SK-N-SH treated with all-trans-retinoic acid at 6 μM for 48 hours (cell line): Measurements from ENCODE around the gene MYO1F.

Source experiments
- ATAC-seq: fragments of 200-7000 bp; cut with Tn5 transposase; 3 replicates; pipeline ENCODE4 v1.9.1; 2020; ENCODE audit warnings: mild to moderate bottlenecking, moderate library complexity
- ARNTL ChIP-seq: fragments of 450-650 bp; formaldehyde crosslinking; IDR thresholded peaks from 2 replicates; pipeline ENCODE4 v1.5.0; 2020; ENCODE audit warnings: low read depth, mild to moderate bottlenecking, moderate library complexity, borderline replicate concordance
- BACH2 ChIP-seq: fragments of 250-450 bp; sonication (Bioruptor Pico); IDR thresholded peaks from 2 replicates; pipeline ENCODE4 v1.9.0; 2021; ENCODE audit warnings: mild to moderate bottlenecking, borderline replicate concordance
- CREB5 ChIP-seq: fragments of 250-450 bp; sonication (Bioruptor Pico); IDR thresholded peaks from 2 replicates; pipeline ENCODE4 v1.5.1; 2020; ENCODE audit warnings: low read depth, mild to moderate bottlenecking, moderate library complexity
- CSDC2 ChIP-seq: fragments of 250-450 bp; sonication (Bioruptor Pico); IDR thresholded peaks from 2 replicates; pipeline ENCODE4 v1.5.0; 2020; ENCODE audit warnings: mild to moderate bottlenecking, moderate library complexity
- CSRNP3 ChIP-seq: fragments of 250-450 bp; sonication (Bioruptor Pico); IDR thresholded peaks from 2 replicates; pipeline ENCODE4 v1.5.1; 2021; ENCODE audit warnings: mild to moderate bottlenecking, moderate library complexity
- ESRRG ChIP-seq: fragments of 250-450 bp; sonication (Bioruptor Pico); IDR thresholded peaks from 2 replicates; pipeline ENCODE4 v1.6.1; 2021; ENCODE audit warnings: mild to moderate bottlenecking
- GLIS3 ChIP-seq: fragments of 250-450 bp; sonication (Bioruptor Pico); IDR thresholded peaks from 2 replicates; pipeline ENCODE4 v1.5.0; 2020; ENCODE audit warnings: mild to moderate bottlenecking, moderate library complexity
- ISL1 ChIP-seq: fragments of 250-450 bp; sonication (Bioruptor Pico); IDR thresholded peaks from 2 replicates; pipeline ENCODE4 v2.1.2; 2022; ENCODE audit warnings: mild to moderate bottlenecking, moderate library complexity
- OSR1 ChIP-seq: fragments of 250-450 bp; sonication (Bioruptor Pico); IDR thresholded peaks from 2 replicates; pipeline ENCODE4 v1.8.0; 2022; ENCODE audit warnings: moderate library complexity, mild to moderate bottlenecking, inconsistent platforms
- PATZ1 ChIP-seq: fragments of 250-450 bp; sonication (Bioruptor Pico); IDR thresholded peaks from 2 replicates; pipeline ENCODE4 v1.8.0; 2020; ENCODE audit warnings: mild to moderate bottlenecking, moderate library complexity, borderline replicate concordance
- POU6F1 ChIP-seq: fragments of 250-450 bp; sonication (Bioruptor Pico); IDR thresholded peaks from 2 replicates; pipeline ENCODE4 v1.8.0; 2021; ENCODE audit warnings: low read depth, mild to moderate bottlenecking, moderate library complexity, borderline replicate concordance
- PPARA ChIP-seq: fragments of 250-450 bp; sonication (Bioruptor Pico); IDR thresholded peaks from 2 replicates; pipeline ENCODE4 v1.5.0; 2020; ENCODE audit warnings: mild to moderate bottlenecking, borderline replicate concordance
- RARB ChIP-seq: fragments of 250-450 bp; sonication (Bioruptor Pico); IDR thresholded peaks from 2 replicates; pipeline ENCODE4 v1.8.0; 2021; ENCODE audit warnings: mild to moderate bottlenecking, moderate library complexity
- SNAI2 ChIP-seq: fragments of 250-450 bp; sonication (Bioruptor Pico); IDR thresholded peaks from 2 replicates; pipeline ENCODE4 v1.5.0; 2020; ENCODE audit warnings: mild to moderate bottlenecking, moderate library complexity
- TCF4 ChIP-seq: fragments of 250-450 bp; sonication (Bioruptor Pico); IDR thresholded peaks from 2 replicates; pipeline ENCODE4 v1.8.0; 2021; ENCODE audit warnings: mild to moderate bottlenecking, moderate library complexity, borderline replicate concordance
- TOX ChIP-seq: fragments of 250-450 bp; sonication (Bioruptor Pico); IDR thresholded peaks from 2 replicates; pipeline ENCODE4 v1.8.0; 2021; ENCODE audit warnings: mild to moderate bottlenecking, moderate library complexity, borderline replicate concordance
- TSHZ2 ChIP-seq: fragments of 250-450 bp; sonication (Bioruptor Pico); IDR thresholded peaks from 2 replicates; pipeline ENCODE4 v1.5.0; 2020; ENCODE audit warnings: mild to moderate bottlenecking, moderate library complexity
- ZC3H10 ChIP-seq: fragments of 250-450 bp; sonication (Bioruptor Pico); IDR thresholded peaks from 2 replicates; pipeline ENCODE4 v1.5.1; 2021; ENCODE audit warnings: mild to moderate bottlenecking, moderate library complexity
- ZFP3 ChIP-seq: fragments of 250-450 bp; sonication (Bioruptor Pico); IDR thresholded peaks from 2 replicates; pipeline ENCODE4 v1.5.0; 2020; ENCODE audit warnings: mild to moderate bottlenecking, moderate library complexity
- ZFP30 ChIP-seq: fragments of 450-650 bp; formaldehyde crosslinking; IDR thresholded peaks from 2 replicates; pipeline ENCODE4 v1.5.0; 2022; ENCODE audit warnings: mild to moderate bottlenecking, moderate library complexity
- ZNF565 ChIP-seq: fragments of 450-650 bp; formaldehyde crosslinking; conservative IDR thresholded peaks from 2 replicates; pipeline ENCODE4 v1.5.0; 2020; ENCODE audit warnings: low read depth, mild to moderate bottlenecking, moderate library complexity
- ZNF70 ChIP-seq: fragments of 450-650 bp; formaldehyde crosslinking; IDR thresholded peaks from 2 replicates; pipeline ENCODE4 v1.5.0; 2020; ENCODE audit warnings: mild to moderate bottlenecking, moderate library complexity
- ZNF8 ChIP-seq: fragments of 450-650 bp; formaldehyde crosslinking; IDR thresholded peaks from 2 replicates; pipeline ENCODE4 v1.5.0; 2020; ENCODE audit warnings: mild to moderate bottlenecking, moderate library complexity

Gene MYO1F

GRCh38 chr19:8584965-8585893 is 8.0 kb upstream of the MYO1F start:
- ATAC-seq = no peak

GRCh38 chr19:8580710-8581281 is 3.6 kb upstream of the MYO1F start:
- ATAC-seq = peak; percentile 71
- no peak for TF ChIP-seq BACH2 (CRISPR knock-in tag)
- TF ChIP-seq PPARA = no peak
- TF ChIP-seq TOX = no peak
- TF ChIP-seq TSHZ2 (CRISPR knock-in tag) = no peak
- TF ChIP-seq CSRNP3 (CRISPR knock-in tag) = no peak
- no peak for TF ChIP-seq ISL1 (CRISPR knock-in tag)
- TF ChIP-seq SNAI2 = no peak
- no peak for TF ChIP-seq ARNTL
- no peak for TF ChIP-seq ZFP3 (CRISPR knock-in tag)
- TF ChIP-seq ZNF70 = no peak
- TF ChIP-seq OSR1 (CRISPR knock-in tag) = no peak
- TF ChIP-seq PATZ1 (CRISPR knock-in tag) = no peak
- TF ChIP-seq ESRRG (CRISPR knock-in tag) = no peak
- TF ChIP-seq ZFP30 (CRISPR knock-in tag) = no peak
- no peak for TF ChIP-seq POU6F1 (CRISPR knock-in tag)
- no peak for TF ChIP-seq CREB5 (CRISPR knock-in tag)
- no peak for TF ChIP-seq CSDC2 (CRISPR knock-in tag)
- no peak for TF ChIP-seq ZNF565 (CRISPR knock-in tag)

More at GRCh38 chr19:8584965-8585893, 8.0 kb upstream of the MYO1F start:
- TF ChIP-seq ZFP3 (CRISPR knock-in tag) (no peak), PPARA (no peak), ZNF70 (no peak), POU6F1 (CRISPR knock-in tag) (no peak), TCF4 (CRISPR knock-in tag) (no peak), ESRRG (CRISPR knock-in tag) (no peak), CREB5 (CRISPR knock-in tag) (no peak), ZNF565 (CRISPR knock-in tag) (no peak), ZFP30 (CRISPR knock-in tag) (no peak), ZNF8 (CRISPR knock-in tag) (no peak), ZC3H10 (CRISPR knock-in tag) (no peak), ISL1 (CRISPR knock-in tag) (no peak), RARB (CRISPR knock-in tag) (no peak), ARNTL (no peak), GLIS3 (CRISPR knock-in tag) (no peak)
